ENCODE measurements around the gene GRK5.

Gene GRK5

DNA sequence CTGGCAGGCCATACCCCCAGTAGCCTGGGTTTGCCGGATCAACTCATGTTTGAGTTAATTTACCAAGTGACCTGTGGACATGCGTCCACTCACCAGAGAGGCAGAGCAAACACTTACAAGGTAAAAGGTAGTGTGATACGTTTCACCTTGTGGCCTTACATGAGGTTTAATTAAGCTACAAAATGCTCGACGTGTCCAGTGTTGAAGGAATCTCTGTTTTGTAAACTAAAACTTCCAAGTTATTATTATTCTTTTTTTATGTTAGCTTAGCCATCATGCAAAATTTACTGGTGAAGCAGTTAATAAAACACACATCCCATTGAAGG, 292.3 kb downstream of the GRK5 start:
- Histone ChIP-seq H3K27me3 (ENCODE audit: low read depth, low read length) (no peaks in the 10 kb centered on the region), H3K27ac (ENCODE audit: low read length) (no peak overlapping the region), H3K4me2 (ENCODE audit: low read length) (no peak overlapping the region), H3K9ac (ENCODE audit: low read length) (no peak overlapping the region), H2AFZ (ENCODE audit: low read depth, low read length) (no peak overlapping the region), H3K79me2 (ENCODE audit: low read length) (no peaks in the 10 kb centered on the region), H3K4me3 (ENCODE audit: low read length) (no peak overlapping the region), H3K4me1 (ENCODE audit: low read length) (peaks cover 32% of the 10 kb centered on the region), H3K36me3 (replicated peaks; ENCODE audit: low read depth, low read length) (peaks cover 19% of the 10 kb centered on the region), H3K9me3 (ENCODE audit: insufficient read depth, low read length) (no peaks in the 10 kb centered on the region), H4K20me1 (ENCODE audit: insufficient read depth, low read length) (no peaks in the 10 kb centered on the region)
- TF ChIP-seq, protein P1, sequence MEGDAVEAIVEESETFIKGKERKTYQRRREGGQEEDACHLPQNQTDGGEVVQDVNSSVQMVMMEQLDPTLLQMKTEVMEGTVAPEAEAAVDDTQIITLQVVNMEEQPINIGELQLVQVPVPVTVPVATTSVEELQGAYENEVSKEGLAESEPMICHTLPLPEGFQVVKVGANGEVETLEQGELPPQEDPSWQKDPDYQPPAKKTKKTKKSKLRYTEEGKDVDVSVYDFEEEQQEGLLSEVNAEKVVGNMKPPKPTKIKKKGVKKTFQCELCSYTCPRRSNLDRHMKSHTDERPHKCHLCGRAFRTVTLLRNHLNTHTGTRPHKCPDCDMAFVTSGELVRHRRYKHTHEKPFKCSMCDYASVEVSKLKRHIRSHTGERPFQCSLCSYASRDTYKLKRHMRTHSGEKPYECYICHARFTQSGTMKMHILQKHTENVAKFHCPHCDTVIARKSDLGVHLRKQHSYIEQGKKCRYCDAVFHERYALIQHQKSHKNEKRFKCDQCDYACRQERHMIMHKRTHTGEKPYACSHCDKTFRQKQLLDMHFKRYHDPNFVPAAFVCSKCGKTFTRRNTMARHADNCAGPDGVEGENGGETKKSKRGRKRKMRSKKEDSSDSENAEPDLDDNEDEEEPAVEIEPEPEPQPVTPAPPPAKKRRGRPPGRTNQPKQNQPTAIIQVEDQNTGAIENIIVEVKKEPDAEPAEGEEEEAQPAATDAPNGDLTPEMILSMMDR (IDR thresholded peaks at IDR 0.05; ENCODE audit: low read depth, low read length), result no peak
- TF ChIP-seq EZH2phosphoT487 (IDR thresholded peaks at IDR 0.05; ENCODE audit: low read depth), result no peak

DNA sequence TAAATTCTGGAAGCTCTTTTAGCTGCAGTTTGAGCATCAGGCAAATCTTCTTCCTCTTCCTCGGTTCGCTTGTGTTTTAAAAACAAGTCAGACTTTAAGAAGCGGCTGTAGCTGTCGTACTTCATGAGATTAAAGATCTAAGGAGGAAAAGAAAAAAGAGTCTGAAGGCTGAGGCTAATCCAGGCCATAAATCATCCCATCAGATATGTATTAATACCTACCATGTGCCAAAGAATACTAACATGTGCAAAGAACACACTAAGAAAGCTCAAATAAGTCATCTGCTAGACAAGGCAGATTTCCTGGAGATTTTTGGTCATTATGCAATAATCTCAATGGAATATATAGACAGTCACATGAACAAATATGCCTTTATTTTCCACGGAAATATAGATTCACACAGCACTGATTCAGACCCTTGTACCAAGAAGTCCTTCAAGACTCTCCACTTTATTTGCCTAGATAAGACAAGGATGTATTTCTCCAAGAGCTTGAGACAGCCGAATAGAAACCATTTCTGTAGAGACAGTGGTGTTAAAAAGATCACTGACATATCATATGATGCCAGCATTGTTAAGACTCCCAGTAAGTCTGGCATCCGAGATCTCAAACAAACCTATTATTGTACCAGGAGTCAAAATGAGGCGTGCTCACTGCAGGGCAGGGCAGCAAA, 292.9 kb downstream of the GRK5 start:
- Histone ChIP-seq H3K27me3 (ENCODE audit: low read depth, low read length) (no peaks in the 10 kb centered on the region), H3K9ac (ENCODE audit: low read length) (no peak overlapping the region), H3K36me3 (replicated peaks; ENCODE audit: low read depth, low read length) (peaks cover 22% of the 10 kb centered on the region), H3K4me2 (ENCODE audit: low read length) (no peak overlapping the region), H3K9me3 (ENCODE audit: insufficient read depth, low read length) (no peaks in the 10 kb centered on the region), H3K4me3 (ENCODE audit: low read length) (no peak overlapping the region), H3K27ac (ENCODE audit: low read length) (no peak overlapping the region), H3K79me2 (ENCODE audit: low read length) (no peaks in the 10 kb centered on the region), H3K4me1 (ENCODE audit: low read length) (peaks cover 26% of the 10 kb centered on the region), H4K20me1 (ENCODE audit: insufficient read depth, low read length) (no peaks in the 10 kb centered on the region), H2AFZ (ENCODE audit: low read depth, low read length) (no peak overlapping the region)
- TF ChIP-seq, protein P1 (IDR thresholded peaks at IDR 0.05; ENCODE audit: low read depth, low read length), result no peak
- TF ChIP-seq EZH2phosphoT487 (IDR thresholded peaks at IDR 0.05; ENCODE audit: low read depth), result no peak

DNA sequence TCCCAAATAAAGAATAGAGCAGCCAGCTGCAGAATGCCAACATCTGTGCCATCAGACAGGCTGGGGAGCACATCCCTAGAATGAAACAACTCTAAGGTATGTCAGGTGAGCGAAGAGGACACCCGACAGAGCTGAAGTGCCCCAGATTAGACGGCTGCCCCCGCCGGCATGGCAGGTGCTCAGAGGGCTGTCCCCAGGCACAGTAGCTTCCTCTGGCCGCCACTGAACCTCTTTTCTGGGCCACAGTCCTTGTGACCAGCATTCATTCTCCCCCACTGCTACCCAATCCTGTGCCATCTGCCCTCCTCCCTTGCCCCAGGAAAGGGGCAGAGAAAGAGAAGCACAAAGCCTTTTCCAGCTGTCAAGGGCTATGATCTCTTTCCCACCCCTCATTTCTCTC, 293.4 kb downstream of the GRK5 start:
- Histone ChIP-seq H3K9ac (ENCODE audit: low read length) (no peak overlapping the region), H2AFZ (ENCODE audit: low read depth, low read length) (no peak overlapping the region), H3K36me3 (replicated peaks; ENCODE audit: low read depth, low read length) (peaks cover 25% of the 10 kb centered on the region), H3K4me3 (ENCODE audit: low read length) (no peak overlapping the region), H3K27me3 (ENCODE audit: low read depth, low read length) (no peaks in the 10 kb centered on the region), H3K9me3 (ENCODE audit: insufficient read depth, low read length) (no peaks in the 10 kb centered on the region), H3K4me2 (ENCODE audit: low read length) (no peak overlapping the region), H4K20me1 (ENCODE audit: insufficient read depth, low read length) (no peaks in the 10 kb centered on the region), H3K4me1 (ENCODE audit: low read length) (peaks cover 25% of the 10 kb centered on the region), H3K79me2 (ENCODE audit: low read length) (no peaks in the 10 kb centered on the region), H3K27ac (ENCODE audit: low read length) (no peak overlapping the region)
- TF ChIP-seq, protein P1 (IDR thresholded peaks at IDR 0.05; ENCODE audit: low read depth, low read length), result no peak
- TF ChIP-seq EZH2phosphoT487 (IDR thresholded peaks at IDR 0.05; ENCODE audit: low read depth), result no peak

DNA sequence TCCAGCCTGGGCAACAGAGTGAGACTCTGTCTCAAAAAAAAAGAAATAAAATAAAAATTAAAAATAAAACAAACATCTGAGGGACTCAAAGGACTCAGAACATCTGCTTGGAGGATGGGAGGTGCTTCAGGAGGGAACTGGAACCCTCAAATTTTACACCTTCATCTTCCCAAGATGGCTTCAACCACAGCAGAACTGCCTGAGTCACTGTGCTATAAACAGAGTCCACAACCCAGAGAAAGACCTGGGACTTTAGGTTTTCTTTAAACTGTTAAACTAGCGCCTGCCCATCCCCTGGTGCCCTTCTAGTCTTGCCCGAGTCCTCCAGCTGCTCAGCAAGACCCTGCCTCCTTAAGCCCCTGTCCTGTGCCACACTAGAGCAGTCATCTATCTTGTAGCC, 294.3 kb downstream of the GRK5 start:
- H3K9me3 ChIP-seq (ENCODE audit: insufficient read depth, low read length), result no peaks in the 10 kb centered on the region
- TF ChIP-seq, protein P1 (IDR thresholded peaks at IDR 0.05; ENCODE audit: low read depth, low read length), result no peak
- no peak overlapping the region for H3K4me2 ChIP-seq (ENCODE audit: low read length)
- no peaks in the 10 kb centered on the region for H3K79me2 ChIP-seq (ENCODE audit: low read length)
- no peak overlapping the region for H3K4me3 ChIP-seq (ENCODE audit: low read length)
- no peaks in the 10 kb centered on the region for H3K27me3 ChIP-seq (ENCODE audit: low read depth, low read length)
- H3K4me1 ChIP-seq (ENCODE audit: low read length), result peaks cover 18% of the 10 kb centered on the region
- H3K27ac ChIP-seq (ENCODE audit: low read length), result no peak overlapping the region
- peaks cover 25% of the 10 kb centered on the region for H3K36me3 ChIP-seq (replicated peaks; ENCODE audit: low read depth, low read length)
- no peak overlapping the region for H2AFZ ChIP-seq (ENCODE audit: low read depth, low read length)
- H3K9ac ChIP-seq (ENCODE audit: low read length), result no peak overlapping the region
- no peaks in the 10 kb centered on the region for H4K20me1 ChIP-seq (ENCODE audit: insufficient read depth, low read length)

All from OCI-LY3 (cell line).